ENCODE results near the gene AKAP8L. TPM values are rescaled to one million over a fixed set of nuclear protein-coding genes. Genes with fewer than 3 reads are reported as not detected.
A peak's percentile ranks its signal among the peaks of the same experiment; 100 is the strongest.

AKAP8L gene
- total RNA-seq, 1 experiment from 2014 or later: 123 TPM

DNA sequence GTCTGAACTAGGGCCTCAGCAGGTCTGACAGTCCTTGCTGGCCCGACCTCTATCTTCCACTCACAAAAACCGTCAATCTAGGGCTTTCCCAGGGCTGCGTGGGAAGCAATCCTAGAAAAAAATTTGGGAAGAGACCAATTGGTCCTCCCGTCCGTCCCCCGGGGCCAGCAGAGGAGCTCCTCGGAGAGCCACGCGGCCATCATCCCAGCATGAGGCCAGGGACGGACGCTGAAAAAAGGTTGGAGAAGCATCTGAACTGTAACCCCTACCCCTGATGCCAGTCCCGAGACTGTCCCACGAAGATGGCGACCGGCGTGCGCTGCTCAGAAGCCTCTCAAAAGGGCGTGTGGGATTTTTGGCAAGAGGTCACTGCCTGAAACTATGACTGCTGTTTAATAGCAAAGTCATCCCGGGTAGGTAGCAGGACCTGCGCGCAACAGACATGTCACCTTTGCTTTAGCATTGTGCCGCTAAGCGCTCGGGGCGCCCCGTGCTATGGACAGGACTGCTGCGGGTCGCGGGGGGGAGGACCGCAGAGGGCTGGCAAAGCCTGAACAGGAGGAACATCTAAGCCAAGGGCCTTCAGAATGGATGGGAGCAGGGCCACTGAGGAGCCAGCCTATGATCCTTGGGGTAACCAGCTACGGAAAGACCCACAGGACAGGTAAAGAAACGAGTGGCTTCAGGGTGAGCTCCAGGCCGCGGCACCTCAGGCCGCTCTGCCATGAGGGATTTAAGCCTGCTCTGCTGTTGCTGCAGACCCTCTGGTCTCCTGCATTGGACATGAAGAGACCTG, 49.8 kb downstream of the AKAP8L start:
- no peak overlapping the region for H4K5ac ChIP-seq (ENCODE audit: insufficient read length, low read depth, low read length)
- H2BK5ac ChIP-seq (ENCODE audit: insufficient read length, low read length): no peak overlapping the region
- H3K79me1 ChIP-seq (ENCODE audit: insufficient read depth, low read depth, low read length, poor library complexity, severe bottlenecking): no peaks in the 10 kb centered on the region
- no peaks in the 10 kb centered on the region for H3K27me3 Mint-ChIP-seq (ENCODE audit: low read depth)
- no peak overlapping the region for H3K23ac ChIP-seq (ENCODE audit: insufficient read length, low read depth, low read length)
- H3K9me3 ChIP-seq (ENCODE audit: control insufficient read depth, low read depth, low read length): no peaks in the 10 kb centered on the region
- H3K27ac ChIP-seq (ENCODE audit: insufficient read length, low read depth, low read length): no peak overlapping the region
- no peak overlapping the region for H4K91ac ChIP-seq (ENCODE audit: insufficient read length, low read depth, low read length)
- no peaks in the 10 kb centered on the region for H3K23me2 ChIP-seq (ENCODE audit: insufficient read length, low read depth, low read length, poor library complexity, severe bottlenecking)
- H3K14ac ChIP-seq (ENCODE audit: insufficient read depth, low read length): no peak overlapping the region
- H3K4me1 ChIP-seq (ENCODE audit: insufficient read depth, low read length): no peaks in the 10 kb centered on the region
- H3K18ac ChIP-seq (ENCODE audit: insufficient read length, low read depth, low read length): no peak overlapping the region
- TF ChIP-seq, protein P1, sequence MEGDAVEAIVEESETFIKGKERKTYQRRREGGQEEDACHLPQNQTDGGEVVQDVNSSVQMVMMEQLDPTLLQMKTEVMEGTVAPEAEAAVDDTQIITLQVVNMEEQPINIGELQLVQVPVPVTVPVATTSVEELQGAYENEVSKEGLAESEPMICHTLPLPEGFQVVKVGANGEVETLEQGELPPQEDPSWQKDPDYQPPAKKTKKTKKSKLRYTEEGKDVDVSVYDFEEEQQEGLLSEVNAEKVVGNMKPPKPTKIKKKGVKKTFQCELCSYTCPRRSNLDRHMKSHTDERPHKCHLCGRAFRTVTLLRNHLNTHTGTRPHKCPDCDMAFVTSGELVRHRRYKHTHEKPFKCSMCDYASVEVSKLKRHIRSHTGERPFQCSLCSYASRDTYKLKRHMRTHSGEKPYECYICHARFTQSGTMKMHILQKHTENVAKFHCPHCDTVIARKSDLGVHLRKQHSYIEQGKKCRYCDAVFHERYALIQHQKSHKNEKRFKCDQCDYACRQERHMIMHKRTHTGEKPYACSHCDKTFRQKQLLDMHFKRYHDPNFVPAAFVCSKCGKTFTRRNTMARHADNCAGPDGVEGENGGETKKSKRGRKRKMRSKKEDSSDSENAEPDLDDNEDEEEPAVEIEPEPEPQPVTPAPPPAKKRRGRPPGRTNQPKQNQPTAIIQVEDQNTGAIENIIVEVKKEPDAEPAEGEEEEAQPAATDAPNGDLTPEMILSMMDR (conservative IDR thresholded peaks at IDR 0.05): no peak
- H2AK5ac ChIP-seq (ENCODE audit: insufficient read length, low read length): no peak overlapping the region
- peaks cover 68 to 95% (median 93%) of the 10 kb centered on the region in 3 experiments for H3K36me3 Mint-ChIP-seq (ENCODE audit: insufficient read depth in 1 of 3, low read depth in 3 of 3)
- H2BK120ac ChIP-seq (ENCODE audit: low read depth, low read length, poor library complexity, severe bottlenecking): no peak overlapping the region
- H3K27ac Mint-ChIP-seq: peak overlapping the region in 1 of 3 experiments; percentile 18; a peak in 1 of 7 replicates
- no CpG with 5 or more reads among the region's 35 CpGs for WGBS (ENCODE audit: extremely low coverage, insufficient read length, low lambda C conversion rate)
- no peak overlapping the region for H3K4me3 Mint-ChIP-seq
- no peak for DNase-seq
- H3K9ac ChIP-seq (ENCODE audit: extremely low read depth, insufficient read length, low read length): no peak overlapping the region
- H2BK12ac ChIP-seq (ENCODE audit: insufficient read length, low read depth, low read length): no peak overlapping the region
- no peaks in the 10 kb centered on the region for H3K27me3 ChIP-seq (ENCODE audit: insufficient read depth, low read length)
- no peak overlapping the region for H3K4me2 ChIP-seq (ENCODE audit: insufficient read depth, insufficient read length, low read length)
- no peak overlapping the region for H3T11ph ChIP-seq (ENCODE audit: low read length)
- H3K4me1 Mint-ChIP-seq: no peaks in the 10 kb centered on the region
- H2BK15ac ChIP-seq (ENCODE audit: low read depth, low read length): no peak overlapping the region
- no peak overlapping the region for H2BK20ac ChIP-seq (ENCODE audit: low read depth, low read length, poor library complexity, severe bottlenecking)
- H4K8ac ChIP-seq (replicated peaks; ENCODE audit: insufficient read length, low read depth, low read length): no peak overlapping the region
- H3K4ac ChIP-seq (ENCODE audit: low read depth, low read length): no peak overlapping the region
- no peaks in the 10 kb centered on the region for H4K20me1 ChIP-seq (ENCODE audit: control insufficient read depth, insufficient read depth, insufficient read length)
- H3K9me3 Mint-ChIP-seq: no peaks in the 10 kb centered on the region; a peak in 1 of 5 replicates
- H3K56ac ChIP-seq (ENCODE audit: insufficient read length, low read depth, low read length): no peak overlapping the region
- no peak overlapping the region for H2AFZ ChIP-seq (ENCODE audit: low read length)
- no peaks in the 10 kb centered on the region; the same call in 1 of the 2 replicates for H3K79me2 ChIP-seq (ENCODE audit: insufficient read depth, low read length)
